Fibroblast of mammary gland (primary cell): ENCODE data around the gene KCNQ5.
A peak's percentile ranks its signal among the peaks of the same experiment; 100 is the strongest.

ENCODE experiments used
- DNase-seq: peaks from one replicate; pipeline ENCODE4 v3.0.0-alpha.2; 2010; ENCODE audit warnings: low read depth
- H3K4me3 ChIP-seq: 2 replicates; pipeline ENCODE4 v1.5.1; 2011; ENCODE audit warnings: low read depth, mild to moderate bottlenecking, low read length, moderate library complexity; ENCODE audit not compliant: control insufficient read depth
- TF ChIP-seq, protein P1 (sequence below): conservative IDR thresholded peaks from 2 replicates; pipeline ENCODE4 v1.5.1; 2011; ENCODE audit warnings: low read depth, low read length, inconsistent platforms; ENCODE audit not compliant: control insufficient read depth, insufficient read depth

The KCNQ5 gene

DNA sequence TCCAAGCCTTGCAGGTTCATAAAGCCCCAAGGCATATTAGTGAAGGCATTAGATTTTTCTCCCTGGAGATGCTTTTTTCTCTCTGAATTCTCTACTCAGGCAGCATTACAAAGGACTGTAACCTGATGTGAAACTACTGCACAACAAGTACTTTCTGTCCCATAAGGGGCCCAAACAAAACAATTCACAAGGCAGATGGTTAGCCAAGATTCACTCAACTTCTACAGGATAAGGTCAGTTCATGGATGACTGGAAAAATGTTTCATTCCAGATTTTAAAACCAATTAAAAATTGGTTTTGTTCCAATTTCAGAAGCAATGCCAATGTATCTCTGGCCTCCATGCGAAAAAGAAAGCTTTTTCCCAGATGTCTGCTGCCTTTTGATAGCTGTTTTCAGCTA, 421.6 kb downstream of the KCNQ5 start:
- DNase-seq, result no peak
- H3K4me3 ChIP-seq, result no peak overlapping the region
- TF ChIP-seq, protein P1, sequence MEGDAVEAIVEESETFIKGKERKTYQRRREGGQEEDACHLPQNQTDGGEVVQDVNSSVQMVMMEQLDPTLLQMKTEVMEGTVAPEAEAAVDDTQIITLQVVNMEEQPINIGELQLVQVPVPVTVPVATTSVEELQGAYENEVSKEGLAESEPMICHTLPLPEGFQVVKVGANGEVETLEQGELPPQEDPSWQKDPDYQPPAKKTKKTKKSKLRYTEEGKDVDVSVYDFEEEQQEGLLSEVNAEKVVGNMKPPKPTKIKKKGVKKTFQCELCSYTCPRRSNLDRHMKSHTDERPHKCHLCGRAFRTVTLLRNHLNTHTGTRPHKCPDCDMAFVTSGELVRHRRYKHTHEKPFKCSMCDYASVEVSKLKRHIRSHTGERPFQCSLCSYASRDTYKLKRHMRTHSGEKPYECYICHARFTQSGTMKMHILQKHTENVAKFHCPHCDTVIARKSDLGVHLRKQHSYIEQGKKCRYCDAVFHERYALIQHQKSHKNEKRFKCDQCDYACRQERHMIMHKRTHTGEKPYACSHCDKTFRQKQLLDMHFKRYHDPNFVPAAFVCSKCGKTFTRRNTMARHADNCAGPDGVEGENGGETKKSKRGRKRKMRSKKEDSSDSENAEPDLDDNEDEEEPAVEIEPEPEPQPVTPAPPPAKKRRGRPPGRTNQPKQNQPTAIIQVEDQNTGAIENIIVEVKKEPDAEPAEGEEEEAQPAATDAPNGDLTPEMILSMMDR, result no peak

DNA sequence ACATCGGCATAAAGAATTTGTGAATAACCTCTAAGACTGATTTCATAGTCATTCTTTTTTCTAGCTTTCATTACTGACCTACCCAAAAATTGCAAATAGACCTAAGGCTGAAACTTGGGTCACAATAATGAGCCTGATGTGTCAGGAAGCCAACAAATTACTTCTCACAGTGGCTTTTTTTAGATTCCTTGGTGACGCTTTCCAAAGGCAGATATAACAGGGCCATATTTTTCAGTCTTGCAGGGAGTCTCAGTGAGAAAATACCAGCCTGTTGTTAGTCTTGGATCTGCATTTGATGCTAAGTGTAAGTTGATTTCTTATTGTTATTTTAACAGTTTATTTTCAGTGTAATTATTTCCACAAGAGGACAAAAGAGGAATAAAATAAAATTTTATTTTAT, 423.7 kb downstream of the KCNQ5 start:
- TF ChIP-seq, protein P1, result no peak
- H3K4me3 ChIP-seq, result no peak overlapping the region
- DNase-seq, result no peak

DNA sequence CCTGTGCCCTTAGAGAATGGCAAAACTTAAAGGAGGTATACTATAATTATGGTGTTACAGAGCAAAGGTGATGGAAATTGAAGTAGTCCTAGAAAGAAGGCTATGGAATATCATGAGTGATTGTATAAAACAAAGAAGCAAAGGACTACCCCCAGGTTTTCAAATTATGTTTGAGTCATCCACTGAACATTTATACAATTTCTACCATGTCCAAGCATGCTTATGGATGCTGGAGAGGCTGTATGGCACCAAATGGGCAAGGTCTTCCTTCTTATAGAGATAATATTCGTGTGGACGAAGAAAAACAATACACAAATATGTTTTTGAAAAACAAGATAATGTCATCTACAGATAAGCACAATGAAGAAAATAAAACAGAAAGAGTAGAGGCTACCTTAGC, 425.9 kb downstream of the KCNQ5 start:
- TF ChIP-seq, protein P1, result no peak
- no peak overlapping the region for H3K4me3 ChIP-seq
- no peak for DNase-seq

DNA sequence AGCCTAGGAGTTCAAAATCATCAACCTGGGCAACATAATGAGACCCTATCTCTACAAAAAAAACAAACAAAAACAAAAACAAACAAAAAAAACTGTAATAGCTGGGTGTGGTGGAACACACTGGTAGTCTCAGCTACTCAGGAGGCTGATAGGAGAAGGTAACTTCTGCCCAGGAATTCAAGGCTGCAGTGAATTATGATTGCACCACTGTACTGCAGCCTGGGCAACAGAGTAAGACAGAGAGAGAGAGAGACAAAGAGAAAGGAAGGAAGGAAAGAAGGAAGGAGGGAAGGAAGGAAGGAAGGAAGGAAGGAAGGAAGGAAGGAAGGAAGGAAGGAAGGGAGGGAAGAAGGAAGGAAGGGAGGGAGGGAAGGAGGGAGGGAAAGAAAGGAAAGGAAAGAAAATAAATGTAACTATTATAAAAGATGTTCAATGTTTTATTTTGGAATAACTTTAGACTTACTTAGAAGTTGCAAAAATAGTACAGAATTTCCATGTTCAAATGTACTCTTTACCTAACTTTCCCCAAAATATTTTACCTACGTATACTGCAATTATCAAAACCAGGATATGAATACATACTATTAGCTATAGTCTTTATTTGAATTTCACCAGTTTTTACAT, 428.2 kb downstream of the KCNQ5 start:
- no peak for DNase-seq
- no peak overlapping the region for H3K4me3 ChIP-seq
- TF ChIP-seq, protein P1, result no peak

DNA sequence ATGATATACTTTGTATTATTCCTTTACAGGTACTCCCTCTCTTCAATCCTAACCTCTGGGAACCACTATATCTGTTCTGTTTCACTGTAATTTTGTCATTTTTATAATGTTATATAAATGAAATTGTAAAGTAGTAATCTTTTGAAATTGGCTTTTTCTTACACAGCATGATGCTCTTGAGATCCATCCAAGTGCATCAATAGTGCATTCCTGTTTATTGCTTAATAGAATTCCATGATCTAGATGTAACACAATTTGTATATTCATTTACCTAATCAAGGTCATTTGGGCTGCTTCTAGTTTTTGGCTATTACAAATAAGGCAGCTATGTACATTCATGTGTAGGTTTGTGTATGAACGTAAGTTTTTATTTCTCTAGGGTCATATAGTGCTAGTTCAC, 428.8 kb downstream of the KCNQ5 start:
- DNase-seq, result peak; percentile 18
- TF ChIP-seq, protein P1, result no peak

DNA sequence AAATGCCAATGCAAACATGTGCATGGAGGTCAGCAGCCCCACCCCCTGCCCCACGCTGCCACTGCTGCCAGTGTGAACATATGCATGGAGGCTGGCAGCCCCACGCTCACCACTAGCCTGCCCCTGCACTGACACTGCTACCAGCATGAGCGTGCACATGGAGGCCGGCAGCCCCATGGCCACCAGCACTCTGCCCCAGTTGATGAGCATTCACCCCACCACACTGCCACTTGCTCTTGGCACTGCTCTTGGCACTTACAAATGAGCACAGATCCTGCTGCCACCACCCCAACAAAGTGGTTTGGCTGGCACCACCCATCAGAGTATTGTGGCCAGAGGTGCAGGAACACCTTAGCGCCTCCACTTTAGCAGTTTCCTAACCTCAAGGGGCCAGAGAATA, 429.3 kb downstream of the KCNQ5 start:
- no peak for DNase-seq
- TF ChIP-seq, protein P1, result no peak
- no peak overlapping the region for H3K4me3 ChIP-seq

More for the DNA sequence above, 428.8 kb downstream of the KCNQ5 start:
- no peak overlapping the region for H3K4me3 ChIP-seq

DNA sequence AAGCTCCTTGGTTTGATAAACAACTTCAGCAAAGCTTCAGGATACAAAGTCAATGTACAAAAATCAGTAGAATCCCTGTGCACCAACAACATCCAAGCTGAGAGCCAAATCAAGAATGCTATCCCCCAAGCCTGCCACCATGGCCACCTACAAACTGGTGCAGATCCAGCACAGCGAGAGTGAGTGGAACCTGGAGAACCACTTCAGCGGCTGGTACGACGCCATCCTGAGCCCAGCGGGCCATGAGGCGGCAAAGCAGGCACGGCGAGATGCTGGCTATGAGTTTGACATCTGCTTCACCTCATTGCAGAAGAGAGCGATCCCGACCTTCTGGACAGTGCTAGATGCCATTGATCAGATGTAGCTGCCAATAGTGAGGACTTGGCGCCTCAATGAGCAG, 433.1 kb downstream of the KCNQ5 start:
- TF ChIP-seq, protein P1, result no peak
- H3K4me3 ChIP-seq, result no peak overlapping the region
- no peak for DNase-seq
